HepG2 (cell line): ENCODE results near the gene NOXO1.

ENCODE experiments used
- FOXP1 ChIP-seq, 2 experiments: fragments of 450-650 bp in 1 of 2; IDR thresholded peaks; 2 replicates each; pipeline ENCODE4 v1.6.1; 2017 to 2018; ENCODE audit warnings: antibody characterized with exemption in 1 of 2
- GABPA ChIP-seq, 2 experiments: IDR thresholded peaks; 2 replicates each; pipeline ENCODE4 v1.6.1; 2011 to 2016; ENCODE audit warnings: low read depth in 2 of 2, low read length in 1 of 2, missing biosample characterization in 1 of 2, missing genetic modification characterization in 1 of 2
- MAFK ChIP-seq, 2 experiments: IDR thresholded peaks in 1 of 2; conservative IDR thresholded peaks in 1 of 2; 2 replicates each; pipeline ENCODE4 v1.6.1; 2011; ENCODE audit warnings: improper control_type of control experiment in 2 of 2, low read length in 2 of 2
- ZMYM3 ChIP-seq: sonication (generic); formaldehyde crosslinking; IDR thresholded peaks from 2 replicates; pipeline ENCODE4 v1.5.1; 2020; ENCODE audit warnings: mild to moderate bottlenecking, missing genetic modification reagents
- ZNF24 ChIP-seq: fragments of 450-650 bp; IDR thresholded peaks from 2 replicates; pipeline ENCODE4 v1.6.1; 2017; ENCODE audit warnings: antibody characterized with exemption, mild to moderate bottlenecking
- ZNF792 ChIP-seq: IDR thresholded peaks from 2 replicates; pipeline ENCODE4 v1.6.1; 2016
- ZSCAN31 ChIP-seq: sonication (generic); formaldehyde crosslinking; IDR thresholded peaks from 2 replicates; pipeline ENCODE4 v1.5.0; 2020; ENCODE audit warnings: low read depth, mild to moderate bottlenecking, missing genetic modification reagents
- TF ChIP-seq, protein P1 (sequence below): sonication (generic); formaldehyde crosslinking; IDR thresholded peaks from 2 replicates; pipeline ENCODE4 v1.5.0; 2020; ENCODE audit warnings: mild to moderate bottlenecking, missing genetic modification reagents, moderate library complexity
- TF ChIP-seq, protein P2 (sequence below): sonication (generic); formaldehyde crosslinking; IDR thresholded peaks from 2 replicates; pipeline ENCODE4 v1.4.0; 2020; ENCODE audit warnings: missing genetic modification reagents
- TF ChIP-seq, protein P3 (sequence below): sonication (generic); formaldehyde crosslinking; conservative IDR thresholded peaks from 2 replicates; pipeline ENCODE4 v1.4.0; 2020; ENCODE audit warnings: missing genetic modification reagents
- TF ChIP-seq, protein P4 (sequence below): sonication (generic); formaldehyde crosslinking; IDR thresholded peaks from 2 replicates; pipeline ENCODE4 v1.9.0; 2022; ENCODE audit warnings: missing genetic modification reagents, mild to moderate bottlenecking, borderline replicate concordance

DNA sequence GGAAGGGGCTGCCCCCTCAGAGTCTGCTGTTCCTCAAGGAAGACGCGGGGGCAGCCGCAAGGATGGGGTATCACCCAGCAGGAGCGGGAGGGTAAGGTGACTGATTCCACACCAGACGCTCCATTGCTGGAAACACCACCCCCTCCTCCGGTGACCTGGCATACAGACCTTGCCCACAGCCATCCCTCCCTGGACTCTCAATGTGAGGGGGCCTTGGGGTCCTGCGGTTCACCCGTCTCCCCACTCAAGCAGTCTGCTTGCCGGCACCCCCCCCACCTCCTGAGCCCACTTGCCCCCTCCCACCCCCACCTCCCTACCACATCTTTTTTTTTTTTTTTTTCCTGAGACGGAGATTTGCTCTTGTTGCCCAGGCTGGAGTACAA lies 50.9 kb downstream of the NOXO1 start:
- TF ChIP-seq ZNF24 (no peak), ZMYM3 (CRISPR knock-in tag) (no peak), GABPA (IDR thresholded peaks at IDR 0.05; ENCODE audit: low read depth, low read length) (no peak), GABPA (CRISPR knock-in tag; IDR thresholded peaks at IDR 0.05; ENCODE audit: low read depth) (no peak), ZSCAN31 (CRISPR knock-in tag) (no peak), ZNF792 (no peak), FOXP1 (IDR thresholded peaks at IDR 0.05) (no peak), FOXP1 (CRISPR knock-in tag; IDR thresholded peaks at IDR 0.05) (no peak), MAFK (conservative IDR thresholded peaks at IDR 0.05 in 1 of 2, IDR thresholded peaks at IDR 0.05 in 1 of 2; ENCODE audit: low read length in 2 of 2) (no peak)
- TF ChIP-seq, protein P1, sequence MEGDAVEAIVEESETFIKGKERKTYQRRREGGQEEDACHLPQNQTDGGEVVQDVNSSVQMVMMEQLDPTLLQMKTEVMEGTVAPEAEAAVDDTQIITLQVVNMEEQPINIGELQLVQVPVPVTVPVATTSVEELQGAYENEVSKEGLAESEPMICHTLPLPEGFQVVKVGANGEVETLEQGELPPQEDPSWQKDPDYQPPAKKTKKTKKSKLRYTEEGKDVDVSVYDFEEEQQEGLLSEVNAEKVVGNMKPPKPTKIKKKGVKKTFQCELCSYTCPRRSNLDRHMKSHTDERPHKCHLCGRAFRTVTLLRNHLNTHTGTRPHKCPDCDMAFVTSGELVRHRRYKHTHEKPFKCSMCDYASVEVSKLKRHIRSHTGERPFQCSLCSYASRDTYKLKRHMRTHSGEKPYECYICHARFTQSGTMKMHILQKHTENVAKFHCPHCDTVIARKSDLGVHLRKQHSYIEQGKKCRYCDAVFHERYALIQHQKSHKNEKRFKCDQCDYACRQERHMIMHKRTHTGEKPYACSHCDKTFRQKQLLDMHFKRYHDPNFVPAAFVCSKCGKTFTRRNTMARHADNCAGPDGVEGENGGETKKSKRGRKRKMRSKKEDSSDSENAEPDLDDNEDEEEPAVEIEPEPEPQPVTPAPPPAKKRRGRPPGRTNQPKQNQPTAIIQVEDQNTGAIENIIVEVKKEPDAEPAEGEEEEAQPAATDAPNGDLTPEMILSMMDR (CRISPR knock-in tag) = no peak
- TF ChIP-seq, protein P2, sequence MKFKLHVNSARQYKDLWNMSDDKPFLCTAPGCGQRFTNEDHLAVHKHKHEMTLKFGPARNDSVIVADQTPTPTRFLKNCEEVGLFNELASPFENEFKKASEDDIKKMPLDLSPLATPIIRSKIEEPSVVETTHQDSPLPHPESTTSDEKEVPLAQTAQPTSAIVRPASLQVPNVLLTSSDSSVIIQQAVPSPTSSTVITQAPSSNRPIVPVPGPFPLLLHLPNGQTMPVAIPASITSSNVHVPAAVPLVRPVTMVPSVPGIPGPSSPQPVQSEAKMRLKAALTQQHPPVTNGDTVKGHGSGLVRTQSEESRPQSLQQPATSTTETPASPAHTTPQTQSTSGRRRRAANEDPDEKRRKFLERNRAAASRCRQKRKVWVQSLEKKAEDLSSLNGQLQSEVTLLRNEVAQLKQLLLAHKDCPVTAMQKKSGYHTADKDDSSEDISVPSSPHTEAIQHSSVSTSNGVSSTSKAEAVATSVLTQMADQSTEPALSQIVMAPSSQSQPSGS = no peak
- TF ChIP-seq, protein P3, sequence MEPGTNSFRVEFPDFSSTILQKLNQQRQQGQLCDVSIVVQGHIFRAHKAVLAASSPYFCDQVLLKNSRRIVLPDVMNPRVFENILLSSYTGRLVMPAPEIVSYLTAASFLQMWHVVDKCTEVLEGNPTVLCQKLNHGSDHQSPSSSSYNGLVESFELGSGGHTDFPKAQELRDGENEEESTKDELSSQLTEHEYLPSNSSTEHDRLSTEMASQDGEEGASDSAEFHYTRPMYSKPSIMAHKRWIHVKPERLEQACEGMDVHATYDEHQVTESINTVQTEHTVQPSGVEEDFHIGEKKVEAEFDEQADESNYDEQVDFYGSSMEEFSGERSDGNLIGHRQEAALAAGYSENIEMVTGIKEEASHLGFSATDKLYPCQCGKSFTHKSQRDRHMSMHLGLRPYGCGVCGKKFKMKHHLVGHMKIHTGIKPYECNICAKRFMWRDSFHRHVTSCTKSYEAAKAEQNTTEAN (CRISPR knock-in tag) = no peak
- TF ChIP-seq, protein P4, sequence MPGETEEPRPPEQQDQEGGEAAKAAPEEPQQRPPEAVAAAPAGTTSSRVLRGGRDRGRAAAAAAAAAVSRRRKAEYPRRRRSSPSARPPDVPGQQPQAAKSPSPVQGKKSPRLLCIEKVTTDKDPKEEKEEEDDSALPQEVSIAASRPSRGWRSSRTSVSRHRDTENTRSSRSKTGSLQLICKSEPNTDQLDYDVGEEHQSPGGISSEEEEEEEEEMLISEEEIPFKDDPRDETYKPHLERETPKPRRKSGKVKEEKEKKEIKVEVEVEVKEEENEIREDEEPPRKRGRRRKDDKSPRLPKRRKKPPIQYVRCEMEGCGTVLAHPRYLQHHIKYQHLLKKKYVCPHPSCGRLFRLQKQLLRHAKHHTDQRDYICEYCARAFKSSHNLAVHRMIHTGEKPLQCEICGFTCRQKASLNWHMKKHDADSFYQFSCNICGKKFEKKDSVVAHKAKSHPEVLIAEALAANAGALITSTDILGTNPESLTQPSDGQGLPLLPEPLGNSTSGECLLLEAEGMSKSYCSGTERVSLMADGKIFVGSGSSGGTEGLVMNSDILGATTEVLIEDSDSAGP = no peak
